BE2C (cell line): ENCODE measurements around the gene PHACTR1.

ENCODE experiments used
- DNase-seq: peaks from one replicate; pipeline ENCODE4 v3.0.0-alpha.2; 2020
- H3K27me3 ChIP-seq: fragments of 250-450 bp; sonication (Bioruptor Pico); 2 replicates; pipeline ENCODE4 v1.5.1; 2020; ENCODE audit warnings: mild to moderate bottlenecking
- H3K36me3 ChIP-seq: fragments of 250-450 bp; sonication (Bioruptor Pico); 2 replicates; pipeline ENCODE4 v1.5.1; 2020; ENCODE audit warnings: mild to moderate bottlenecking
- H3K4me1 ChIP-seq: fragments of 250-450 bp; sonication (Bioruptor Pico); 2 replicates; pipeline ENCODE4 v1.5.1; 2020
- H3K4me3 ChIP-seq: 2 replicates; pipeline ENCODE4 v1.5.1; 2011; ENCODE audit warnings: low read depth, low read length
- H3K9me3 ChIP-seq: fragments of 250-450 bp; sonication (Bioruptor Pico); 2 replicates; pipeline ENCODE4 v1.5.1; 2020
- CTCF ChIP-seq: IDR thresholded peaks from 2 replicates; pipeline ENCODE4 v1.5.1; 2012; ENCODE audit warnings: mild to moderate bottlenecking, low read depth, low read length

The PHACTR1 gene

GRCh38 chr6:13189710-13190109 lies 473.1 kb downstream of the PHACTR1 start:
- Histone ChIP-seq H3K27me3 (peaks cover 9% of the 10 kb centered on the region; the same call in 1 of the 2 replicates), H3K36me3 (no peaks in the 10 kb centered on the region), H3K9me3 (no peaks in the 10 kb centered on the region; the same call in 1 of the 2 replicates), H3K4me3 (no peak overlapping the region), H3K4me1 (no peaks in the 10 kb centered on the region)
- TF ChIP-seq CTCF, result no peak
- no peak for DNase-seq

GRCh38 chr6:13190376-13190775 lies 473.8 kb downstream of the PHACTR1 start:
- no peak for DNase-seq
- 0 out of 2 replicates have a peak, but pooled peaks cover 5% of the 10 kb centered on the region for H3K27me3 ChIP-seq
- TF ChIP-seq CTCF, result no peak

GRCh38 chr6:13191461-13191860 lies 474.9 kb downstream of the PHACTR1 start:
- Histone ChIP-seq H3K4me3 (no peak overlapping the region), H3K9me3 (no peaks in the 10 kb centered on the region; the same call in 1 of the 2 replicates), H3K36me3 (no peaks in the 10 kb centered on the region), H3K4me1 (no peaks in the 10 kb centered on the region), H3K27me3 (no peaks in the 10 kb centered on the region)
- no peak for TF ChIP-seq CTCF
- DNase-seq, result no peak

More at GRCh38 chr6:13190376-13190775, 473.8 kb downstream of the PHACTR1 start:
- Histone ChIP-seq H3K4me3 (no peak overlapping the region), H3K4me1 (no peaks in the 10 kb centered on the region), H3K9me3 (no peaks in the 10 kb centered on the region; the same call in 1 of the 2 replicates), H3K36me3 (no peaks in the 10 kb centered on the region)

GRCh38 chr6:13194852-13195251 lies 478.3 kb downstream of the PHACTR1 start:
- TF ChIP-seq CTCF, result peak; percentile 59
- H3K9me3 ChIP-seq, result no peaks in the 10 kb centered on the region
- peak; percentile 34 for DNase-seq

GRCh38 chr6:13195803-13196202 lies 479.2 kb downstream of the PHACTR1 start:
- Histone ChIP-seq H3K4me3 (no peak overlapping the region), H3K4me1 (no peaks in the 10 kb centered on the region), H3K9me3 (no peaks in the 10 kb centered on the region), H3K27me3 (no peaks in the 10 kb centered on the region), H3K36me3 (no peaks in the 10 kb centered on the region)
- TF ChIP-seq CTCF, result no peak
- no peak for DNase-seq

More at GRCh38 chr6:13194852-13195251, 478.3 kb downstream of the PHACTR1 start:
- Histone ChIP-seq H3K27me3 (no peaks in the 10 kb centered on the region), H3K36me3 (no peaks in the 10 kb centered on the region), H3K4me3 (no peak overlapping the region), H3K4me1 (no peaks in the 10 kb centered on the region)

- H3K4me1 ChIP-seq, result no peaks in the 10 kb centered on the region
- no peaks in the 10 kb centered on the region for H3K9me3 ChIP-seq
- no peak for DNase-seq
- H3K4me3 ChIP-seq, result no peak overlapping the region
- H3K27me3 ChIP-seq, result no peaks in the 10 kb centered on the region
- no peak for TF ChIP-seq CTCF
- H3K36me3 ChIP-seq, result no peaks in the 10 kb centered on the region
Observed at GRCh38 chr6:13198168-13198567, 481.6 kb downstream of the PHACTR1 start.
